ENCODE data around the gene SLC26A4. TPM values are rescaled to one million over a fixed set of nuclear protein-coding genes. Genes with fewer than 3 reads are reported as not detected.

Gene SLC26A4
- total and polyA plus RNA-seq, 7 donors = 0.25 to 1.4 (median 0.57) TPM; not detected in 1

GRCh38 chr7:107641676-107642075, 19.0 kb upstream of the SLC26A4 start:
- Histone ChIP-seq H3K27ac (no peak overlapping the region), H3K36me3 (no peaks in the 10 kb centered on the region), H3K27me3 (no peaks in the 10 kb centered on the region), H3K4me1 (peaks cover 0 to 9% (median 6%) of the 10 kb centered on the region in 4 donors), H3K9me3 (no peaks in the 10 kb centered on the region), H3K4me3 (no peak overlapping the region)
- 70 to 75% methylated on average over 1 of the region's 1 CpG for WGBS, 2 donors
- intact Hi-C loops (cut with DNase I) = no loop called here
- DNase-seq = no peak
- TF ChIP-seq EP300 (IDR thresholded peaks at IDR 0.05) (no peak), POLR2A (IDR thresholded peaks at IDR 0.05) (no peak), POLR2AphosphoS5 (IDR thresholded peaks at IDR 0.05) (no peak)
- TF ChIP-seq, protein P1, sequence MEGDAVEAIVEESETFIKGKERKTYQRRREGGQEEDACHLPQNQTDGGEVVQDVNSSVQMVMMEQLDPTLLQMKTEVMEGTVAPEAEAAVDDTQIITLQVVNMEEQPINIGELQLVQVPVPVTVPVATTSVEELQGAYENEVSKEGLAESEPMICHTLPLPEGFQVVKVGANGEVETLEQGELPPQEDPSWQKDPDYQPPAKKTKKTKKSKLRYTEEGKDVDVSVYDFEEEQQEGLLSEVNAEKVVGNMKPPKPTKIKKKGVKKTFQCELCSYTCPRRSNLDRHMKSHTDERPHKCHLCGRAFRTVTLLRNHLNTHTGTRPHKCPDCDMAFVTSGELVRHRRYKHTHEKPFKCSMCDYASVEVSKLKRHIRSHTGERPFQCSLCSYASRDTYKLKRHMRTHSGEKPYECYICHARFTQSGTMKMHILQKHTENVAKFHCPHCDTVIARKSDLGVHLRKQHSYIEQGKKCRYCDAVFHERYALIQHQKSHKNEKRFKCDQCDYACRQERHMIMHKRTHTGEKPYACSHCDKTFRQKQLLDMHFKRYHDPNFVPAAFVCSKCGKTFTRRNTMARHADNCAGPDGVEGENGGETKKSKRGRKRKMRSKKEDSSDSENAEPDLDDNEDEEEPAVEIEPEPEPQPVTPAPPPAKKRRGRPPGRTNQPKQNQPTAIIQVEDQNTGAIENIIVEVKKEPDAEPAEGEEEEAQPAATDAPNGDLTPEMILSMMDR (IDR thresholded peaks at IDR 0.05) = no peak

DNA sequence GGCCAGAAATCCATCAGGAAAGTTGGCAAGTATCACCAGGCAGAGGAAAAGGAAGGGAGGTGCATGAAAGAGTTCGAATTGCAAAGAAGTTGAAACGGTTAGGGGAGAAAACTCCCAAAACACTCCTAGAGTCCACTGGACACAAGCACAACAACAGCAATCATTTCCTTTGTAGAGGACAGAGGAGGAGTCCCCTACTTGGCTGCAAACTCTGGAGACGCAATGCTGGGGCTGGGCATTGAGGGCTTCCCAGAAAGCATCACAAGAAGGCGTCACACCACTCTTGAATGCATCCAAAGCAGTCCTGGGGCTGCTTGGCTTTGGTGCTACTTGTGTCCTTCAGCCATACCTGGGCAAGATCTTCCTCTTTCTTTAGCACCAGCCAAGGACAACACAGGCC, 18.1 kb upstream of the SLC26A4 start:
- TF ChIP-seq EP300 (IDR thresholded peaks at IDR 0.05) (no peak), POLR2AphosphoS5 (IDR thresholded peaks at IDR 0.05) (no peak), POLR2A (IDR thresholded peaks at IDR 0.05) (no peak)
- TF ChIP-seq, protein P1 (IDR thresholded peaks at IDR 0.05) = no peak
- intact Hi-C loops (cut with DNase I) = no loop called here
- no peak overlapping the region for H3K4me3 ChIP-seq
- H3K27me3 ChIP-seq = no peaks in the 10 kb centered on the region
- WGBS, 2 donors = 85 to 95% methylated on average over 4 of the region's 4 CpGs
- no peak for DNase-seq
- H3K4me1 ChIP-seq = peaks cover 0 to 9% (median 6%) of the 10 kb centered on the region in 4 donors
- H3K27ac ChIP-seq = no peak overlapping the region
- H3K36me3 ChIP-seq = no peaks in the 10 kb centered on the region
- H3K9me3 ChIP-seq = no peaks in the 10 kb centered on the region

- Histone ChIP-seq H3K27ac (no peak overlapping the region), H3K27me3 (no peaks in the 10 kb centered on the region), H3K36me3 (no peaks in the 10 kb centered on the region), H3K4me1 (peaks cover 0 to 9% (median 6%) of the 10 kb centered on the region in 4 donors), H3K9me3 (no peaks in the 10 kb centered on the region), H3K4me3 (no peak overlapping the region)
- DNase-seq = no peak
- TF ChIP-seq EP300 (IDR thresholded peaks at IDR 0.05) (no peak), POLR2AphosphoS5 (IDR thresholded peaks at IDR 0.05) (no peak), POLR2A (IDR thresholded peaks at IDR 0.05) (no peak)
- TF ChIP-seq, protein P1 (IDR thresholded peaks at IDR 0.05) = no peak
- WGBS, 2 donors = 74 to 77% methylated on average over 1 of the region's 1 CpG
- intact Hi-C loops (cut with DNase I) = no loop called here
These were observed 17.2 kb upstream of the SLC26A4 start for GRCh38 chr7:107643407-107643806.

GRCh38 chr7:107643938-107644308, 16.7 kb upstream of the SLC26A4 start:
- intact Hi-C loops (cut with DNase I) = no loop called here
- H3K27me3 ChIP-seq = no peaks in the 10 kb centered on the region
- no peaks in the 10 kb centered on the region for H3K9me3 ChIP-seq
- no peak for DNase-seq
- H3K36me3 ChIP-seq = no peaks in the 10 kb centered on the region
- no peak for TF ChIP-seq EP300 (IDR thresholded peaks at IDR 0.05)
- peak overlapping the region in 1 of 4 donors; percentile 0 for H3K27ac ChIP-seq
- peaks cover 0 to 9% (median 6%) of the 10 kb centered on the region in 4 donors for H3K4me1 ChIP-seq
- H3K4me3 ChIP-seq = no peak overlapping the region
- WGBS, 2 donors = 71 to 80% methylated on average over 1 of the region's 1 CpG

DNA sequence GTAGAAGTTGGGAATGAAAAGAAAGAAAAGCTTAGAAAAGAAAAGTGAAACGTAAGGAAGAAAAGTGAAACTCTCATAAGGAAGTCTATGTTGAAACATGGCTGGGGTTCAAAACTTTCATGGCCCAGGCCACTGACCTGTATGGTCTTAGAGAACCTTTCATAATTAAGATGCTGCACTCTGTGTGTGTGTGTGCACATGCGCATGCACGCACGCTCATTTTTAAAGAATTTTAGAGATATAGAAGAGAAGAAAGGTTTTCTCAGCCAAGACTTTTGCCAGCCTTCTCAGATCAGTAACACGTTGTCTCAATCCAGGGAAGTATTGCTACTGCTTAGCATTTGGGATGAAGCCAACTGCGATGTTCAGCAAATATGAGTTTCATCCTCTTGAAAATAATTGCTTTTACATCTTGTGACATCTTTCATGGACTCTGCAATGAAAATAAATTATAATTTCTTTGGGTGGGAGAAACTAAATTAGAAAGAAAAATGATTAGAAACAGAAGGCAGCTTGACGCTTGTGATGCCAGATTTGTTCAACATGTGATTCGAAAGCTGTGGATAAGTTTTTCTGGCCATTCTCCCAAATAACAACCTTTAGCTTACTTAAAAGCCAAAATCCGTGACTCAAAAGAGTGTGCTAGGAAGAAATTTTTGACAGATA, 16.2 kb upstream of the SLC26A4 start:
- H3K27me3 ChIP-seq = no peaks in the 10 kb centered on the region
- no peaks in the 10 kb centered on the region for H3K36me3 ChIP-seq
- no peak for TF ChIP-seq POLR2AphosphoS5 (IDR thresholded peaks at IDR 0.05)
- TF ChIP-seq, protein P1 (IDR thresholded peaks at IDR 0.05) = no peak
- no peak for TF ChIP-seq POLR2A (IDR thresholded peaks at IDR 0.05)
- TF ChIP-seq EP300 (IDR thresholded peaks at IDR 0.05) = no peak
- H3K4me1 ChIP-seq = peaks cover 0 to 9% (median 6%) of the 10 kb centered on the region in 4 donors
- DNase-seq = no peak
- H3K27ac ChIP-seq = peak overlapping the region in 1 of 4 donors; percentile 0
- intact Hi-C loops (cut with DNase I) = no loop called here
- no peaks in the 10 kb centered on the region for H3K9me3 ChIP-seq
- WGBS, 2 donors = 77 to 79% methylated on average over 9 of the region's 9 CpGs
- no peak overlapping the region for H3K4me3 ChIP-seq
